ENCODE data around the gene NLGN3. TPM values are rescaled to one million over a fixed set of nuclear protein-coding genes. Genes with fewer than 3 reads are reported as not detected.
A peak's percentile ranks its signal among the peaks of the same experiment; 100 is the strongest.

The NLGN3 gene
- 1.1 and 1.6 TPM in 2 replicates for total RNA-seq

- Mint-ChIP-seq H3K27me3 (ENCODE audit: insufficient read depth) (no peaks in the 10 kb centered on the region), H3K4me3 (no peak within 1 kb of the TSS), H3K36me3 (ENCODE audit: low read depth) (peaks cover 7% of the 10 kb centered on the region), H3K4me1 (ENCODE audit: low read depth) (peaks cover 6% of the 10 kb centered on the region), H3K9me3 (no peaks in the 10 kb centered on the region), H3K27ac (no peak within 1 kb of the TSS)
- intact Hi-C loops (cut with micrococcal nuclease): loop anchor here (5.0 kb wide), 1 partner anchor 33 kb away; no protein-coding TSS in a partner anchor
- DNase-seq (ENCODE audit: low spot score): no peak
Observed at GRCh38 chrX:71144651-71145050, at the start of gene NLGN3. NLGN3 (plus strand) TSS chrX:71144841; CDS start chrX:71147750, 2,909 bp downstream.

- Mint-ChIP-seq H3K4me3 (peak overlapping the region; percentile 93), H3K4me1 (ENCODE audit: low read depth) (peaks cover 31% of the 10 kb centered on the region), H3K27me3 (ENCODE audit: insufficient read depth) (peaks cover 8% of the 10 kb centered on the region), H3K9me3 (no peaks in the 10 kb centered on the region), H3K36me3 (ENCODE audit: low read depth) (no peaks in the 10 kb centered on the region), H3K27ac (peak overlapping the region; percentile 91)
- DNase-seq (ENCODE audit: low spot score): no peak
- intact Hi-C loops (cut with micrococcal nuclease): loop anchor here (1.0 to 10.0 kb wide), 5 partner anchors 23 to 640 kb away; partner anchors contain the start of genes MED12, NONO, SNX12 and TAF1
Observed at GRCh38 chrX:71095033-71095432, 49.6 kb upstream of the NLGN3 start.

- H3K4me3 Mint-ChIP-seq: peak within 1 kb of the TSS; percentile 93
- H3K9me3 Mint-ChIP-seq: no peaks in the 10 kb centered on the region
- H3K36me3 Mint-ChIP-seq (ENCODE audit: low read depth): no peaks in the 10 kb centered on the region
- intact Hi-C loops (cut with micrococcal nuclease): loop anchor here (1.0 to 10.0 kb wide), 5 partner anchors 23 to 641 kb away; partner anchors contain the start of genes MED12, NONO, SNX12 and TAF1
- H3K4me1 Mint-ChIP-seq (ENCODE audit: low read depth): peaks cover 34% of the 10 kb centered on the region
- H3K27me3 Mint-ChIP-seq (ENCODE audit: insufficient read depth): peaks cover 8% of the 10 kb centered on the region
- H3K27ac Mint-ChIP-seq: peak within 1 kb of the TSS; percentile 91
- peak; percentile 81 for DNase-seq (ENCODE audit: low spot score)
Observed at GRCh38 chrX:71095555-71095980, 49.1 kb upstream of the NLGN3 start, which contains the start of gene FOXO4. FOXO4 (plus strand) TSS chrX:71095851; CDS start chrX:71096529, 678 bp downstream.

GRCh38 chrX:71095981-71096759 lies 48.5 kb upstream of the NLGN3 start:
- Mint-ChIP-seq H3K36me3 (ENCODE audit: low read depth) (no peaks in the 10 kb centered on the region), H3K4me3 (peak overlapping the region; percentile 93), H3K4me1 (ENCODE audit: low read depth) (peaks cover 36% of the 10 kb centered on the region), H3K27ac (peak overlapping the region; percentile 80), H3K9me3 (no peaks in the 10 kb centered on the region), H3K27me3 (ENCODE audit: insufficient read depth) (peaks cover 8% of the 10 kb centered on the region)
- intact Hi-C loops (cut with micrococcal nuclease): loop anchor here (1.0 to 10.0 kb wide), 7 partner anchors 8 to 641 kb away; partner anchors contain the start of genes IL2RG, MED12, NONO and SNX12
- DNase-seq (ENCODE audit: low spot score): no peak

GRCh38 chrX:71096760-71097032 lies 47.9 kb upstream of the NLGN3 start:
- peaks cover 4% of the 10 kb centered on the region for H3K36me3 Mint-ChIP-seq (ENCODE audit: low read depth)
- H3K4me3 Mint-ChIP-seq: peak overlapping the region; percentile 93
- peaks cover 8% of the 10 kb centered on the region for H3K27me3 Mint-ChIP-seq (ENCODE audit: insufficient read depth)
- intact Hi-C loops (cut with micrococcal nuclease): loop anchor here (1.0 to 10.0 kb wide), 3 partner anchors 8 to 642 kb away; partner anchors contain the start of gene IL2RG
- peaks cover 36% of the 10 kb centered on the region for H3K4me1 Mint-ChIP-seq (ENCODE audit: low read depth)
- no peaks in the 10 kb centered on the region for H3K9me3 Mint-ChIP-seq
- DNase-seq (ENCODE audit: low spot score): no peak
- no peak overlapping the region for H3K27ac Mint-ChIP-seq

GRCh38 chrX:71098302-71098701 lies 46.3 kb upstream of the NLGN3 start:
- Mint-ChIP-seq H3K27me3 (ENCODE audit: insufficient read depth) (peaks cover 8% of the 10 kb centered on the region), H3K27ac (no peak overlapping the region), H3K36me3 (ENCODE audit: low read depth) (peaks cover 4% of the 10 kb centered on the region), H3K4me1 (ENCODE audit: low read depth) (peaks cover 48% of the 10 kb centered on the region), H3K9me3 (no peaks in the 10 kb centered on the region), H3K4me3 (no peak overlapping the region)
- peak; percentile 53 for DNase-seq (ENCODE audit: low spot score)
- intact Hi-C loops (cut with micrococcal nuclease): loop anchor here (1.0 to 10.0 kb wide), 3 partner anchors 31 to 644 kb away; no protein-coding TSS in a partner anchor

- peaks cover 6% of the 10 kb centered on the region for H3K27me3 Mint-ChIP-seq (ENCODE audit: insufficient read depth)
- peaks cover 54% of the 10 kb centered on the region for H3K4me1 Mint-ChIP-seq (ENCODE audit: low read depth)
- DNase-seq (ENCODE audit: low spot score): no peak
- no peak overlapping the region for H3K27ac Mint-ChIP-seq
- no peaks in the 10 kb centered on the region for H3K9me3 Mint-ChIP-seq
- H3K36me3 Mint-ChIP-seq (ENCODE audit: low read depth): peaks cover 8% of the 10 kb centered on the region
- intact Hi-C loops (cut with micrococcal nuclease): loop anchor here (1.0 to 10.0 kb wide), 3 partner anchors 30 to 644 kb away; no protein-coding TSS in a partner anchor
- H3K4me3 Mint-ChIP-seq: no peak overlapping the region
Observed at GRCh38 chrX:71098951-71099506, 45.6 kb upstream of the NLGN3 start.

GRCh38 chrX:71099736-71100135 lies 44.9 kb upstream of the NLGN3 start:
- no peak for DNase-seq (ENCODE audit: low spot score)
- H3K36me3 Mint-ChIP-seq (ENCODE audit: low read depth): peaks cover 14% of the 10 kb centered on the region
- peaks cover 6% of the 10 kb centered on the region for H3K27me3 Mint-ChIP-seq (ENCODE audit: insufficient read depth)
- H3K4me3 Mint-ChIP-seq: no peak overlapping the region
- no peak overlapping the region for H3K27ac Mint-ChIP-seq
- intact Hi-C loops (cut with micrococcal nuclease): loop anchor here (10.0 kb wide), 1 partner anchor 645 kb away; no protein-coding TSS in a partner anchor
- peaks cover 61% of the 10 kb centered on the region for H3K4me1 Mint-ChIP-seq (ENCODE audit: low read depth)
- H3K9me3 Mint-ChIP-seq: no peaks in the 10 kb centered on the region

GRCh38 chrX:71100581-71101505 lies 43.8 kb upstream of the NLGN3 start:
- intact Hi-C loops (cut with micrococcal nuclease): no loop called here
- peaks cover 19% of the 10 kb centered on the region for H3K36me3 Mint-ChIP-seq (ENCODE audit: low read depth)
- H3K4me3 Mint-ChIP-seq: no peak overlapping the region
- H3K27me3 Mint-ChIP-seq (ENCODE audit: insufficient read depth): peaks cover 2% of the 10 kb centered on the region
- H3K27ac Mint-ChIP-seq: no peak overlapping the region
- peaks cover 58% of the 10 kb centered on the region for H3K4me1 Mint-ChIP-seq (ENCODE audit: low read depth)
- no peak for DNase-seq (ENCODE audit: low spot score)
- H3K9me3 Mint-ChIP-seq: no peaks in the 10 kb centered on the region

GRCh38 chrX:71102292-71102691 lies 42.3 kb upstream of the NLGN3 start:
- DNase-seq (ENCODE audit: low spot score): no peak
- peaks cover 70% of the 10 kb centered on the region for H3K4me1 Mint-ChIP-seq (ENCODE audit: low read depth)
- intact Hi-C loops (cut with micrococcal nuclease): loop anchor here (2.0 kb wide), 1 partner anchor 17 kb away; the partner anchor contains the start of gene MED12
- H3K4me3 Mint-ChIP-seq: no peak overlapping the region
- H3K36me3 Mint-ChIP-seq (ENCODE audit: low read depth): peaks cover 29% of the 10 kb centered on the region
- H3K9me3 Mint-ChIP-seq: no peaks in the 10 kb centered on the region
- no peaks in the 10 kb centered on the region for H3K27me3 Mint-ChIP-seq (ENCODE audit: insufficient read depth)
- peak overlapping the region; percentile 92 for H3K27ac Mint-ChIP-seq

GRCh38 chrX:71103110-71103983 lies 41.3 kb upstream of the NLGN3 start:
- peak; percentile 29 for DNase-seq (ENCODE audit: low spot score)
- Mint-ChIP-seq H3K36me3 (ENCODE audit: low read depth) (peaks cover 40% of the 10 kb centered on the region), H3K4me1 (ENCODE audit: low read depth) (peaks cover 74% of the 10 kb centered on the region), H3K27me3 (ENCODE audit: insufficient read depth) (no peaks in the 10 kb centered on the region), H3K4me3 (peak overlapping the region; percentile 86), H3K27ac (peak overlapping the region; percentile 92), H3K9me3 (no peaks in the 10 kb centered on the region)
- intact Hi-C loops (cut with micrococcal nuclease): loop anchor here (1.0 to 2.0 kb wide), 3 partner anchors 8 to 26 kb away; partner anchors contain the start of genes IL2RG and MED12
